ENCODE measurements around the gene THSD7B.

GRCh38 chr2:136891100-136891499 is 125.8 kb downstream of the THSD7B start:
- TF ChIP-seq, protein P1, sequence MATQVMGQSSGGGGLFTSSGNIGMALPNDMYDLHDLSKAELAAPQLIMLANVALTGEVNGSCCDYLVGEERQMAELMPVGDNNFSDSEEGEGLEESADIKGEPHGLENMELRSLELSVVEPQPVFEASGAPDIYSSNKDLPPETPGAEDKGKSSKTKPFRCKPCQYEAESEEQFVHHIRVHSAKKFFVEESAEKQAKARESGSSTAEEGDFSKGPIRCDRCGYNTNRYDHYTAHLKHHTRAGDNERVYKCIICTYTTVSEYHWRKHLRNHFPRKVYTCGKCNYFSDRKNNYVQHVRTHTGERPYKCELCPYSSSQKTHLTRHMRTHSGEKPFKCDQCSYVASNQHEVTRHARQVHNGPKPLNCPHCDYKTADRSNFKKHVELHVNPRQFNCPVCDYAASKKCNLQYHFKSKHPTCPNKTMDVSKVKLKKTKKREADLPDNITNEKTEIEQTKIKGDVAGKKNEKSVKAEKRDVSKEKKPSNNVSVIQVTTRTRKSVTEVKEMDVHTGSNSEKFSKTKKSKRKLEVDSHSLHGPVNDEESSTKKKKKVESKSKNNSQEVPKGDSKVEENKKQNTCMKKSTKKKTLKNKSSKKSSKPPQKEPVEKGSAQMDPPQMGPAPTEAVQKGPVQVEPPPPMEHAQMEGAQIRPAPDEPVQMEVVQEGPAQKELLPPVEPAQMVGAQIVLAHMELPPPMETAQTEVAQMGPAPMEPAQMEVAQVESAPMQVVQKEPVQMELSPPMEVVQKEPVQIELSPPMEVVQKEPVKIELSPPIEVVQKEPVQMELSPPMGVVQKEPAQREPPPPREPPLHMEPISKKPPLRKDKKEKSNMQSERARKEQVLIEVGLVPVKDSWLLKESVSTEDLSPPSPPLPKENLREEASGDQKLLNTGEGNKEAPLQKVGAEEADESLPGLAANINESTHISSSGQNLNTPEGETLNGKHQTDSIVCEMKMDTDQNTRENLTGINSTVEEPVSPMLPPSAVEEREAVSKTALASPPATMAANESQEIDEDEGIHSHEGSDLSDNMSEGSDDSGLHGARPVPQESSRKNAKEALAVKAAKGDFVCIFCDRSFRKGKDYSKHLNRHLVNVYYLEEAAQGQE (IDR thresholded peaks at IDR 0.05; ENCODE audit: low read depth): no peak
- TF ChIP-seq FOXM1 (IDR thresholded peaks at IDR 0.05; ENCODE audit: borderline replicate concordance, low read depth): no peak
- no peak for TF ChIP-seq ZBTB7A (IDR thresholded peaks at IDR 0.05; ENCODE audit: low read depth)
- no peak for TF ChIP-seq EGR1 (IDR thresholded peaks at IDR 0.05)
- no peak for TF ChIP-seq YY1 (IDR thresholded peaks at IDR 0.05; ENCODE audit: low read depth)
- TF ChIP-seq, protein P2, sequence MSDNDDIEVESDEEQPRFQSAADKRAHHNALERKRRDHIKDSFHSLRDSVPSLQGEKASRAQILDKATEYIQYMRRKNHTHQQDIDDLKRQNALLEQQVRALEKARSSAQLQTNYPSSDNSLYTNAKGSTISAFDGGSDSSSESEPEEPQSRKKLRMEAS (IDR thresholded peaks at IDR 0.05): no peak
